NCI-H2196 (cell line): ENCODE measurements around the gene PLA2G2F.

Source experiments
- DNase-seq: peaks from one replicate; lab custom pipeline; 2025; ENCODE audit not compliant: unreplicated experiment; lab: John Stamatoyannopoulos, UW

PLA2G2F gene

GRCh38 chr1:20167126-20167525, 28.0 kb downstream of the PLA2G2F start:
- no peak for DNase-seq

- peak; percentile 43 for DNase-seq
Observed at GRCh38 chr1:20168564-20169491, 29.7 kb downstream of the PLA2G2F start.

- DNase-seq: no peak
Observed at GRCh38 chr1:20169932-20170331, 30.8 kb downstream of the PLA2G2F start.

GRCh38 chr1:20172033-20172590, 33.0 kb downstream of the PLA2G2F start:
- no peak for DNase-seq

- no peak for DNase-seq
Observed at GRCh38 chr1:20174937-20175666, 36.0 kb downstream of the PLA2G2F start.

GRCh38 chr1:20178634-20179370, 39.7 kb downstream of the PLA2G2F start:
- DNase-seq: peak; percentile 70

GRCh38 chr1:20179371-20180128, 40.4 kb downstream of the PLA2G2F start:
- no peak for DNase-seq

GRCh38 chr1:20180129-20180843, 41.2 kb downstream of the PLA2G2F start:
- DNase-seq: no peak

- DNase-seq: no peak
Observed at GRCh38 chr1:20180844-20181207, 41.7 kb downstream of the PLA2G2F start.

GRCh38 chr1:20182415-20182814, 43.3 kb downstream of the PLA2G2F start:
- no peak for DNase-seq

GRCh38 chr1:20183035-20183434, 43.9 kb downstream of the PLA2G2F start:
- DNase-seq: no peak

- no peak for DNase-seq
Observed at GRCh38 chr1:20183616-20184271, 44.6 kb downstream of the PLA2G2F start.

GRCh38 chr1:20184481-20184900, 45.4 kb downstream of the PLA2G2F start:
- no peak for DNase-seq

- DNase-seq: no peak
Observed at GRCh38 chr1:20184997-20185833, 46.1 kb downstream of the PLA2G2F start.

GRCh38 chr1:20185834-20186782, 47.0 kb downstream of the PLA2G2F start, which contains the start of the genes PLA2G2C and UBXN10:
TSS of gene PLA2G2C (minus strand) at chr1:20186518. CDS start at chr1:20177363, 9,155 bp downstream.
TSS of gene UBXN10 (plus strand) at chr1:20186096. CDS start at chr1:20190562, 4,466 bp downstream.
- no peak for DNase-seq

- peak; percentile 82 for DNase-seq
Observed at GRCh38 chr1:20187103-20187812, 48.1 kb downstream of the PLA2G2F start.
